Stimulated activated CD8-positive, alpha-beta memory T cell treated with anti-CD3 and anti-CD28 coated beads, Interleukin-12 subunit alpha, Interleukin-12 subunit beta, amount 100 ng/mL, for 4 hours (primary cell): Measurements from ENCODE around the gene ASAP2.
"Not testable (repeated sequence)": the region's sequence is repeated elsewhere in the genome, so short reads cannot be mapped to it uniquely, and the experiment has no call there.

Experiments
- DNase-seq: peaks from one replicate; pipeline ENCODE4 v3.0.0-alpha.2; 2020; ENCODE audit warnings: low read depth

Gene ASAP2

DNA sequence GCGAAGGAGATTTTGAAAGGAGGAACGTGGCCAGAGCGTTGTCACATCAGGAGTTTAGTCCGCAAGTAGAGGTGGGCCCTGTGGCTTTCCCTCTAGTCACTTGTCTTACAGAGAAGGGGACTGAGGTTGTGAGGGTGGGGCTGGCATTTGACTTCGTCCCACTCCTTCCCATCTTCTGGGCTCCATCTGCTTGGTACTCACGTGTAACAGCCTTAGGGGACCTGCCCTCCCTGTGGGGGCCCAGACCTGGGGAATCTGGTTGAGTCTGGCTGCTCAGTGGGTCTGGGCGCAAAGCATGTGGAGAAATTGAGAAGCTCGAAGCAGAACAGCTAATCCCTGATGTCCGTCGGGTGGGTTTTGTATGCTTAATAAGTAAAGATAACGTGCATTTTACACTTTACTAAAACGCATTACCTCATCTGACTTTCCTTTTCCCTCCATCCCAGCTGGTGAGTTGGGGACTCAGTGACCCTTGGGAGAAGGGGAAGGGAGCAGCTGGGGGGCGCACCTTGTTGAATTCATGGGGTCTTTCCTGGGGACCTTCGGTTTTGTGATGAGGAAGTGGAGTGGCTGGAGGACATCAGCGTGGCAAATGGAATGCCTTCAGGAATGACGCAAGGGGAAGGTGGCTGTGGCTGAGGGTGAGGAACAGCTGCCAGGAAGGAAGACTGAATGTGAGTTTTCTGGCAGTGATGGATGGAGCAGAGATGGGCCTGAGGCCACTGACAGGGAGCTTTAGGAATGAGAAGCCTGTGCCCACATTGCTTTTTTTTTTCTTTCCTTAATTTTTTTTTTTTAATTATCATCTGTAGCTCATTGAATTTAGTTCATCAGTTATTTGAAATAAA is 44.8 kb downstream of the ASAP2 start:
- DNase-seq, result no peak

DNA sequence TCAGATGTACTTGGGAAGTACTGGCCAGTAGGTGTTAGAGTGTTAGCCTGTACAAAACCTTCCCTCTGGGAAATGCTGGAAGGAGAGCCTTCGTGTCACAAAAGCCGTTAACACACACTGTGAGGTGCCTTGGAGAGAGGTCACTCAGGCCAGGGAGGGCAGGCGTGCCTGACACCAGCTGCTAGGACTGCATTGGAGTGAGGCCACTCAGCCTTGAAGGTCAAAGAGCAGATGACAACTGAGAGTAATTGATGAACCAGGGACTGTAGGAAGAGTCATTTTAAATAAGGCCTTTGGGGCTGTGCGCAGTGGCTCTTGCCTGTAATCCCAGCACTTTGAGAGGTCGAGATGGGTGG is 45.4 kb downstream of the ASAP2 start:
- no peak for DNase-seq

DNA sequence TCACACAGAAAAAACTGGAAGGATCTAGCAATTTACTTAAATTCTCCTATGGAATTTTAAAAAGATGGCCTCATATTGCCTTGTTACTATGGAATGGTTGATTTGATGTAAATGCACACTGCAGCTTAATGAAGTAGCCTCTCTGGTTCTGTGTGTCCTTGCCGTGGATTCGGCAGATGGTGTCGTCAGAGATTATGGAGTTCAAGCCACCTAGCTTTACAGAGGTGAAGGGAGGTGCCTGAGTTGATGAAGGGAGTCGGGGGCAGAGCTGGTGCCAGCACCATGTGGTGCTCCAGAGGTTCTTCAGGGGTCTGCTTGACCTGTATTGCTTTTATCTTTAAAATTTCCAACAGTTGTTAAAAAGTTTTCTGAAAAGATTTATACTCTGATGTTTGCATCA is 48.8 kb downstream of the ASAP2 start:
- DNase-seq, result no peak

DNA sequence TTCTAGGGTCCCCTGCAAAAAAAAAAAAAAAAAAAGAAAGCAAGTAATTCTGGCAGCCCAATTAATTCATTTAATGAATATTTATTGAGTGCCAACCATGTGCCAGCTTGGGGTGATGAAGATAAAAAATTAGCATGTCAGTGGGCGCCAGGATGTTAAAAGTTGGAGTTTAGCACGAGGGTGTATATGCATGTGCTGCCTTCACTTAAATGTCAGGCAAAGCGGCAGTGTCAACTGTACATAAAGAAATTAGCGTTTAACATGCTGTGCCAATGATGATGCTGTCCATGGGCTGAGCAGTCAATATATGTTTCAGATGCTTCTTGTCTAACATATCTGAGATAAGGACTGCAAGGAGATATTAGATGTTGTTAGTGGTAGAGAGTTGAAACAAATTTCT is 49.5 kb downstream of the ASAP2 start:
- no peak for DNase-seq

DNA sequence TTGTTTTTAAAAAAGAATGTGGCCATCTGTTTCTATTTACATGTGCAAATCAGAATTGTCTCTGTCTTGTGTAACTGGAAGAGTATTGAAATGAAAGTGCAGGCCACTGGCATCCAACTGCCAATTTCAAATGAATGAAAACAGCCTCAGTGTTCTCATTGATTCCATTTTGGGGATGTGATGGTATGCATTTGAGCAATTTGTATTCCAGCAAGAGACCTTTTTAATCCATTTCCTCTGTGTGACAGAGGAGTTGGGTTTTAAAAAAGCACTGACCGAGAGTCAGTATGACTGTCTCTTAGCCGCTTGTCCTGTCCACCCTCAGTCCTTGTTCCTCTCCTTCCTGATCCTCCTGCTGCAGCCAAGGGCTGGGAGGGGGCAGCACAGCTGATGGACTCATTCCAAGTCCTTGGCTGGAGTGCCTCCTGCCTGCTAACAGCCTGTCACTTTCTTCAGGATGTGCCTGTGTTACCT is 50.0 kb downstream of the ASAP2 start:
- DNase-seq, result no peak

DNA sequence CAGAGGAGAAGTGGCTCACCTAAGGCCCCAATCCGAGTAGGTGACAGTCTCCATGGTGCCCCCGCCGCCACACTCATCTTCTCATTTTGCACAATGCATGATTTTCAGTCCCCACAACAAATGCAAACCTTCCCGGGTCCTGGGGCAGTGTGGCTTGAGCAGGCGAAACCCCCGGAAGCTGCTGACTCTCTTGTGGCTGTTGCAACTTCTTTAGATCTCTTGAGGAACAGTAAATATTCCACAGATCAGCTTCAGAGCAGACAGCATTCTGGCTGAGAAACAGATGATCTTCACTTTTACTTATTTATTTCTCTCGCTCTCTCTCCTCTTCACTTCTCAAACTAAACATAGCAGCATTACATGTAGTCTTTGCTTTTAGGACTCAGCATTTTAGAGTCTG is 51.9 kb downstream of the ASAP2 start:
- DNase-seq, result no peak

DNA sequence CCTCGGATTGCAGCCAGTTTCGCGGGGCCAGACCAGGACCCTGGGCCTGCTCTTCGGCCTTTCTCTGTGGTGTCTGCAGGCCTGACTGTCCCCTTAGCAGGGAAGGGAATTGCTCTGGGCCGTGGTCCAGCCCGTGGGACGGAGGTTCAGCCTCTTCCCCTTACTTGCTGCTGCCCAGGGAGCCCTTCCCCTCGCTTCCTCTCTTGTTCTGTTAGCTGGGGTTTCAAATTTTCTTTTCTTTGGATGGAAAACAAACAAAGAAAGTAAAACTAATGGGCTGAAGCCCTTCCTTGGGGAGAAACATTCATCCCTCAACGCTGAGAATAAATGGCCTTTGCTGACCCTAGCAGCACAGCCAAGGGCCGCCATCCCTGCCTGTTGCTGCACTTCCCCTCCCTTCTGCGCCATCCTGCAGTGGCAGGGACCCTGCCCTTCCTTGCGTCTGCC is 52.4 kb downstream of the ASAP2 start:
- no peak for DNase-seq

DNA sequence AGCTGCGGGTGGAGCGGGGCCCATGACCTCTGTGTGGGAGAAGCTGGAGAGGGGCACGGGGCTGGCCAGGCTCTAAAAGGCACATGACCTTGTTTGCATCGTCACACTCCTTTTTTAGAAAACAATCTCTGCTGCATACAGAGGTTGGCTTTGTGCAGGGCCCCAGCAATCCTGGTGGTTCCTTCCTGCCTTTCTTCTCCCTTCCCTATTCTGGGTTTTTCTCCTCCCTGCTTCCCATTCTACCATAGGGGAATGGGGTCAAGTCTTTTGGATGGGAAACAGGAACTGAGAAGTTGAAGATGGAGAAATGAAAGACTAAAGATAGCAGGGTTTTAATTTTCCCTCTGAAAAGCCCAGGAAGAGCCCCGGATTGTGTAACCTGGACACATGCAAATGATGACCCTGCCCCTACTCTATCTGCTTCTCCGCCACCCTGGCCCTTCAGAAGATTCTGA is 53.9 kb downstream of the ASAP2 start:
- DNase-seq, result no peak

DNA sequence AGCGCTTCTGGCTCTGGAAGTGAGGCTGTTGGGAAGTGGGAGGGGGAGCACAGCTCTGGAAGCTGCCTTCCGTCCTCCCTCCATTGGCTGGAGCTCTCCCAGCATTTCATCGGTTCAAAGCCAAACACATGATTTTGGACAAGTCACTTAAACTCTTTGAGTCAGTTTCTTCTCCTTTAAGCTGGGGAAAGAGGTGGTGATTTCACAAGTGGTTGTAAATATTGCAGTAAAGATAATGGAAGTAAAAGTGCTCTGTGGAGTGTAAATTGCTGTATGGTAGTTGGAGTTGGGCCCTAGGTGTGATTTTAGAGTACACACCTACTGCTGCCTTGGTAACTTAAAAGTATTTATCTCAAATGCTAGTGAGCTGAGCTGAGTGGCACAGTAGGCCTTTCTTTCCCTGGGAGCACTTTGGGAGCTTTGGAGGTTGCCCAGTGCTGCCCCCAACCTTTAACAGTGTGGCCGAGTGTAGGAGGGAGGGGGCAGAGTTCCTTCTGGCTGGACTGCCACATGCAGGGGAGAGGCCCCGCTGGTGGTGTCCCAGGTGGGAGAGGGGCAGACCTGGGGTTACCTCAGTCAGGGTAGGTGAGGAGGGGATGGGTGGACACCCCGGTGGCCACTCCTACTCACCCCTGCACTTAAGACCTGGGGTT is 54.7 kb downstream of the ASAP2 start:
- no peak for DNase-seq

DNA sequence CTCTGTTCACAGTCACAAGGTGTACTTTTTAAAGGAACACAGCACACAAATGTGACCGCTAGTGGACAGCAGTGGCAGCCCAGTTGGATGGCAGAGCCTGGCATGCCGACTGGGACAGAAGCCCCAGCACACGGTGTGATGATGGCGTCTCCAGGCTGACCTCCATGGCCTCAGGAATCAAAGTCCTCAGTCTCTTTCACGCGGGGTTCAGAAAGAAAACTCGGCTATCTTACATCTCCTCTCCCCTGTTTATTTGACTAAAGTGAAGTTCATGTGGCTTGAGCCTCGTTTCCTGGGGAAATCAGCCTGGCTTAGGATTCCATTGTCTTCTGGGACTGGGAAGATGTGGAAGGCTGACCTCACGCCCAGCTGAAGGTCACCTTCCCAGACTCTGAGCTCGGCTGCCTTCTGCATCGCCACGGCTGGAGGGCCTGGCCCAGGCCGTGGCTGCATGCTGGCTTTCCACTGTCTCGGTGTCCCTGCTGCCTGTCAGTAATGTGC is 56.1 kb downstream of the ASAP2 start:
- no peak for DNase-seq

DNA sequence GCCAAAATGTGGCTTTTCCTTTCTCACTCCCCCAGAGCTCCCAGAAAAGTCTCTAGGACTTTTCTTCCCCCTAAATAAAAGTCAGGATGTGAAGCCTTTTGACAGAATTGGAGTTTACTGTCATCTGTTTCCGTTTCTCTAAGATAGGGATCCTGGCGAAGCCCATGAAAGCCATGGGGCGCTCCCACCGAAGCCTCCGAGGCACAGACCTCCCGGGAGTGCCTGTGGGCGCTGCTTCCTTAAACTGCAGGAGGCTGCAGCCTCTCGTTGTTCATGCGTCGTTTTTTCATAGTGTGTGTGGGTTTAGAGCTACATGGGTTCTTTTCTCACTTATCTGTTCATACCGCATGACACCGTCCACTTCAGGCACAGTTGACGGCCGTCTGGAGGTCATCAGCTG is 56.8 kb downstream of the ASAP2 start:
- no peak for DNase-seq

DNA sequence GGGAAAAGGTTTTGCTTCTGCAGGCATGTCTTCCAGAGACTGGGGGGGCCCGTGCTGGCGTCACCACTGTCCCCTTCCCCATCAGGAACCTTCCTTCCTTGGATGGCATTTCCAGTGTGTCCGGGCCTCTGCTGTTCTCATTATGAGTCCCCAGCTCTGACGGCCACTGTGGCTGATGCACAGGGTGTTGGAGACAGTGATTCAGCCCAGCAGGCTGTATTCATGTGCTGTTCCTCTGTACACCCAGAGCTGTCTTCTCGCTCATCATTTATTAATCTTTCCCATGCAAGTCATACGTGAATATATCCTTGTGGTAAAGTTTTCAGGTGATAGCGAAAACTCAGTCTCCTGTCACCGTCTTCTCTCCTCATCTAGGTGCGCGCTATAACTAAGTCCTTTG is 57.7 kb downstream of the ASAP2 start:
- DNase-seq, result no peak

DNA sequence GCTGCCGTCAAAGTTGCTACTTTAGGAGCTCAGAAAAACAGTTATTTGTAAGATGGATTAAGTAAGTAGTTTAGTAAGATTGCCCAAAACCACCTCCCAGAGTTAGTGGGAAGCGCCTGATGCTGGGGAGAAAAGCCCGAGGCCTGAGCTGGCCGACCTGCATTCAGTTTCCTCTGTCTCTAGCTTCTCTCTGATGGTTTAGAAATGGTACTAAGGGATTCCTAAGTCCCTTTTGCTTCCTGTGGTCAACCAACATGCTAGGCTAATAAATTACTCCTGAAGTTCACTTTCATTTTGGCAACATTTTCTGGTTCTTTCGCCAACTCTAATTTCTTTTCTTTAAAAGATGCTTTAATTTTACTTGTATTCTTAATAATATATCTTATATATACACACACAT is 60.1 kb downstream of the ASAP2 start:
- no peak for DNase-seq

DNA sequence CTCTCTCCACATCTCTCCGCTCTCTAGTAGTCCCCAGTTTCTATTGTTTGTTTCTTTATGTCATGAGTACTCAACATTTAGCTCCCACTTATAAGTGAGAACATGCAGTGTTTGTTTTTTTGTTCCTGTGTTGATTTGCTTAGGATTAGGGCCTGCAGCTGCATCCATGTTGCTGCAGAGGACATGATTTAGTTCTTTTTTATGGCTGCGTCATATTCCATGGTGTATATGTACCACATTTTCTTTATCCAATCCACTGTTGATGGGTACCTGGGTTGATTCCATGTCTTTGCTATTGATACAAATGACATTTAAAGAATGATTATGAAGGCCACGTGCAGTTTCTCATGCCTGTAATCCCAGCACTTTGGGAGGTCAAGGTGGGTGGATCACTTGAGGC is 60.7 kb downstream of the ASAP2 start:
- not testable (repeated sequence) for DNase-seq

DNA sequence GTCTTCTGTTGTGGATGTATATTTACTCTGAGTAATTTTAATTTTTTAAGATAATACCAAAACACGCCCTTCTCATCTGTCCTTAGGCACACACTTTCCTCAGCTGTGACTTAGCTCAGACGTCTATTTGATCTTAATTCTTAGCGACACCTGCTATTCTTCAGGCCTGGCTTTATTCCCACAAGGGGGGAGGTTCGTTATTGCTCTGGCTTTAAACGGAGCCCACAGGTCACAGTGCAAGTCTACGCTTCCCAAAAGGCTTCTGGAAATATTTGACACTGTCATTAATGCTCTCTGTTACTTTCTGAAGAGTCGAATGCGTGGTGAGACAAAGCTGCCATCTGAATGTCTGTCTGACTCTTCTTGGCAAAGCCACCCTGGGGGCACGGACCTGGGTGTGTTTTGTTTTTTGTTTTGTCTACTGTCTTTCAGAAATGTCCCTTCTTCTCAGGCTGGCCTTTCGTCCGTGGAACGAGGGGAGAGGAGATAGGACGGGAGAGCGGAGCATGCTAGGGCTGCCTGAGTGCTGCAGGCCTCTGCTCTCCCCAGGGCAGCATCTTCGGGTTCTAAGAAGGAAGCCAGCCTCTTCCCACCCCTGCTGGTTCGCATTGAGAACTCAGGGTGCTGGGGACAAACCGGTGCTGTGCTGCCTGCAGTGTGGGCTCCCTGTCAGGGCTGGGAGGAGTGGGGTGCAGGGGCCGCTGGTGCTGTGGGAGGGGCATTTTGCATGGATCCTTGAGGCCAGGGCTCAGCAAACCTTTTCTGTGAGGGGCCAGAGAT is 61.9 kb downstream of the ASAP2 start:
- DNase-seq, result no peak

DNA sequence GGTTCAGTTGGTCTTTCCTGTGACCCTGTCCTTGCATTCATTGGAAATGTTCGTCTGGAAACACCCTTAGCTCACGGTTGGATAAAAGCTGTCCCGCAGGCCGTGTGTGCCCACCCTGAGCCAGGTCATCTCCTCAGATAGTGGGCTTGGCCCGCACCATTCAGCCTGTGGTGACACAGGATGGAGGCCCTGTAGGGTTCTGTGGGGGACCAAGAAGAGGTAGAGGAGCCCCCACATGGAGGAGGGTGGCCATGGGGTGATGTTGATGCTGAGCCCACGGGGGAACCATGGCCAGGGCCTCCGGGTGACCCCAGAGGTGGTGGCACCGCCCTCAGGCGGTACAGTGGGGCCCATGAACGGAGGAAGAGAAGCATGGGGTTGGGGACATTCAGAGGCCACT is 62.7 kb downstream of the ASAP2 start:
- DNase-seq, result no peak

DNA sequence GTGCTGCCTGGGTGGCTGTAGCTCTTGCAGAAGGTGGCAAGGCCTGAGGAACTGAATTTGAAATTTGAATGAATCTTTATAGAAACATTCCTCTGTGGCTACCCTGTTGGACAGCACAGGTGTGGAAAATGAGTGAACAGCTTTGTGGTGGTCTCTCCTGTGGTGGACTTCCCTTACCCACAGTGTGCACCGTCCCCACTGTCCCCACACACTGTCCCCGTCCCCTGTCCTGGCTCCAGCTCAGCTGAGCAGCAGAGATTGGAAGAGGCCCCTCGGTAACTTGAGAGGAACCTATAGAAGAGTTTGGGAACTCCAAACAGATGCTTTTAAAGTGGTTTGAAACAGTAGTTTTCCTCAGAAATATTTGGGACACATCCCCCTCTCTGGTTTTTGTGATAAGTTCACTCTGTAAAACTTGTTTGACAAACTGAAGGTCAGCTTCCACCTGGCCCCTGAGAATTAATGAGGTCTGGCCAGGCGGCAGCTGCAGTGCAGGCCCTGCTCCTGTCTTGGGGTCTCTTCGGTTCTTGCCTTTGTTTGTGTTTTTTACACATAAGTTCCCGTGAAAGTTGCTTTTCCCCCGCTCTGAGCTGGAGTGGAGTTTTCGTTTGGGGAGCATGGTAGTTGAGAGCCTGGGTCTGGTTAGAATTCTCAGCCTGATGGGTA is 63.2 kb downstream of the ASAP2 start:
- DNase-seq, result no peak

DNA sequence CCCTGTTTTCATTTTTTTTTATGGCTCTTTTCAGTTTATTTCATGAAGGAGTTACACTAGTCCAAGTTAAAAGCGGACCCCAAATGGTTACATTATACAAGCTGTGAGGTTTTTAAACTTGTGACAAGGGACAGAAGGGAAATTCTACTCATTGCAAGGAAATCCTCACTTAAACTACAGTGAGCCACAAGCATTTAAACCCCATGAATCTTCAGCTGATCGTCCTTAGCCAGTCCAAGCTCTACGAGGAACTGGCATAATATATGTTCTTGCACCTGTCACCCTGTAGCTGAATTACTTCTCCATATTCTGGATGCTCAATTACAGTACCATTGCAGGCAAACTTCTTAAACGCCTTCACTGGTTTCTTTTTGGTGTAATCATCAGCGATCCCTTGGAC is 64.5 kb downstream of the ASAP2 start:
- no peak for DNase-seq

DNA sequence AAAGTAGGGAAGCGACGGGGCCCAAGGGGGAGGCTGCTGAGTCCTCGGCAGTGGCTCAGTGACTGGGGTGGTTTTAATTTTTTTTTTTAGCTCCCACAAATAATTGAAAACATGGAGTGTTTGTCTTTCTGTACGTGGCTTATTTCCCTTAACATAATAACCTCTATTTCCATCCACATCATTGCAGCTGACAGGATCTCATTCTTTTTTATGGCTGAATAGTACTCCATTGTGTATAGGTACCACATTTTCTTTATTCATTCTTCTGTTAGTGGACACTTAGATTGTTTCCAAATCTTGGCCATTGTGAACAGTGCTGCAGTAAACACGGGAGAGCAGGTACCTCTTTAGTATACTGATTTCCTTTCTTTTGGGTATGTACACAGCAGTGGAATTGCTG is 65.1 kb downstream of the ASAP2 start:
- DNase-seq, result no peak

DNA sequence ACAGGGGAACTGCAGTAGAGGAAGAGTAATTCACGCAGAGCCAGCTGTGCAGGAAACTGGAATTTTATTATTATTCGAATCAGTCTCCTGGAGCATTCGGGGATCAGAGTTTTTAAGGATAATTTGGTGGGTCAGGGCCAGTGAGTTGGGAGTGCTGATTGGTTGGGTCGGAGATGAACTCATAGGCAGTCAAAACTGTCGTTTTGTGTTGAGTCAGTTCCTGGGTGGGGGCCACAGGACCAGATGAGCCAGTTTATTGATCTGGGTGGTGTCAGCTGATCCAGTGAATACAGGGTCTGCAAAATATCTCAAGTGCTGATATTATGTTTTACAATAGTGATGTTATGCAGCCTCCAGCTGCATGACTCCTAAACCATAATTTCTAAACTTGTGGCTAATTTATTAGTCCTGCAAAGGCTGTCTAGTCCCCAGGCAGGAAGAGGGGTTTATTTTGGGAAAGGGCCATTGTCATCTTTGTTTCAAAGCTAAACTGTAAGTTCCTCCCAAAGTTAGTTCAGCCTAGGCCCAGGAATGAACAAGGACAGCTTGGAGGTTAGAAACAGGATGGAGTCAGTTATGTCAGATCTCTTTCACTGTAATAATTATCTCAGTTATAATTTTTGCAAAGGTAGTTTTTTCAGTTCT is 67.0 kb downstream of the ASAP2 start:
- DNase-seq, result no peak

DNA sequence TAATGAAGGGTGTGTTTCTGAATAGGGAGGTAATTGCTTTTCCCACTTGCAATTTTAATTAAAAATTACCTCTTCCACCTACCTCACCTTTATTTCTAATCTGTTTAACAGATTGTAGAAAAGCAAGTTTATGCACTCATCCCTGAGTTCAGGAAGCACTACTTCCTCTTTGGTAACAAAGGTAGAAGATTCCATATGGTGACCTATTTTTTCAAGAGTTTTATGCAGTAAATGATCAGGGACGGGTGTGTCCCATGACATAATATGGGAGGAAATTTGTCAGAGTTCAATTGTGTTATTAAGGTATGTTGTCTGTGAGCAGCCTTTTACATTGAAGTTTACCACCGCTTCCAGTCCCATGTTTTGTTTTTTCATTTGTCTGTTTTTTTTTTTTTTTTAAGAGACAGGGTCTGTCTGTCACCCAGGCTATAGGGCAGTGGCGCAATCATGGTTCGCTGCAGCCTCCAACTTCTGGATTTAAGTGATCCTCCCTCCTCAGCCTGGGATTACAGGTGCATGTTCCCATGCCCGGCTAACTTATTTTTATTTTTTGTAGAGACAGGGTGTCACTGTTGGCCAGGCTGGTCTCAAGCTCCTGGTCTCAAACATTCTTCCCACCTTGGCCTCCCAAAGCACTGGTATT is 68.2 kb downstream of the ASAP2 start:
- DNase-seq, result no peak
